ENCODE data around the gene PRRG4. TPM values are rescaled to one million over a fixed set of nuclear protein-coding genes. Genes with fewer than 3 reads are reported as not detected.
A peak's percentile ranks its signal among the peaks of the same experiment; 100 is the strongest.

PRRG4 gene
- total and polyA plus RNA-seq, 2 of the 13 experiments (the other 11 are each of a cell fraction or from before 2014, with no cell fraction given), result 0.24 to 0.95 TPM

DNA sequence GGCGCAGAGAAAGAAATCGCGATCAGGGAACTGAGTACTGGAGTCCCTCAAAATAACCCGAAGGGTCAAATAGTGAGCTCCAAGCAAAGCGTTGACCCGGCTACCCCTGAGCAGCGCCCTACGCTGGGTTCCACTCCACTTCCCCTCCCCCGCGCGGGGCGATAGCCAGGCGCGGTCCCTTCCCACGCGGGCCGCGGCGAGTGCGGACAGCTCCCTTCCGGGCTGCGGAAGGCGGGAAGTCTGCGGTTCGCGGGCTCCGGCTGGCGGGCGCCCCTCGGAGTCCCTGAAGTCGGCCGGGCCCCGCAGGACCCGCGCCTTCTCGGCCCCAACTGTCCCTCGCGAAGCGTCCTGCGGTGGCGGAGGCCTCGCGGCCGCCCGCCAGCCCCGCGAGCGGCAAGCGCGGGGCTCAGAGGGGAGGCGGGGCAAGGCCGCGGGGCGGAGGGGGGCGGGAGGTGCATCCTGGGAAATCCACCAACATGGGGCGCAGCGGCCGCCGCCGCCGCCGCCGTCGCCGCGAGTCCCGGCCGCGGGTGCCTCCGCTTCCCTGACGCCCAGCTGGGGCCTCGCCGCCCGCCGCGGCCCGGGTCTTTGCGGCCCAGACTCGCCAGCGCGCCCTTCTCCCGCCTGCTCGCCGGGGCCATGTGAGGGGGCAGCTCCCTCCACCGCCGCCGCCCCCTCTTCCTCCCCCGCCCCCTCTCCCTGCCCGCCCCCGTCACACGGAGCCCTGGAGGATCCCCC lies 62.8 kb downstream of the PRRG4 start, which contains the start of gene QSER1 (continued):
- TF ChIP-seq, protein P1, sequence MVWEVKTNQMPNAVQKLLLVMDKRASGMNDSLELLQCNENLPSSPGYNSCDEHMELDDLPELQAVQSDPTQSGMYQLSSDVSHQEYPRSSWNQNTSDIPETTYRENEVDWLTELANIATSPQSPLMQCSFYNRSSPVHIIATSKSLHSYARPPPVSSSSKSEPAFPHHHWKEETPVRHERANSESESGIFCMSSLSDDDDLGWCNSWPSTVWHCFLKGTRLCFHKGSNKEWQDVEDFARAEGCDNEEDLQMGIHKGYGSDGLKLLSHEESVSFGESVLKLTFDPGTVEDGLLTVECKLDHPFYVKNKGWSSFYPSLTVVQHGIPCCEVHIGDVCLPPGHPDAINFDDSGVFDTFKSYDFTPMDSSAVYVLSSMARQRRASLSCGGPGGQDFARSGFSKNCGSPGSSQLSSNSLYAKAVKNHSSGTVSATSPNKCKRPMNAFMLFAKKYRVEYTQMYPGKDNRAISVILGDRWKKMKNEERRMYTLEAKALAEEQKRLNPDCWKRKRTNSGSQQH (CRISPR knock-in tag; IDR thresholded peaks at IDR 0.05; ENCODE audit: low read depth), result no peak
- peak; percentile 42; the same call in 1 of the 2 replicates for TF ChIP-seq MEIS2 (CRISPR knock-in tag; IDR thresholded peaks at IDR 0.05)
- TF ChIP-seq ZNF326 (CRISPR knock-in tag; IDR thresholded peaks at IDR 0.05; ENCODE audit: borderline replicate concordance), result no peak
- no peak for TF ChIP-seq HMG20A (CRISPR knock-in tag; IDR thresholded peaks at IDR 0.05; ENCODE audit: borderline replicate concordance)
- no peak for TF ChIP-seq IKZF1 (IDR thresholded peaks at IDR 0.05)
- TF ChIP-seq ZNF280D (CRISPR knock-in tag; IDR thresholded peaks at IDR 0.05), result no peak
- no peak for TF ChIP-seq ELF4 (CRISPR knock-in tag; IDR thresholded peaks at IDR 0.05; ENCODE audit: borderline replicate concordance)
- no peak for TF ChIP-seq AGO1 (IDR thresholded peaks at IDR 0.05; ENCODE audit: low read depth, low read length, poor library complexity, severe bottlenecking)
- TF ChIP-seq ZNF232 (CRISPR knock-in tag; IDR thresholded peaks at IDR 0.05; ENCODE audit: borderline replicate concordance), result 0 out of 2 replicates have a peak, but pooled peaks have one; percentile 22
- TF ChIP-seq PAWR (CRISPR knock-in tag; IDR thresholded peaks at IDR 0.05; ENCODE audit: borderline replicate concordance), result no peak
- TF ChIP-seq, protein P2, sequence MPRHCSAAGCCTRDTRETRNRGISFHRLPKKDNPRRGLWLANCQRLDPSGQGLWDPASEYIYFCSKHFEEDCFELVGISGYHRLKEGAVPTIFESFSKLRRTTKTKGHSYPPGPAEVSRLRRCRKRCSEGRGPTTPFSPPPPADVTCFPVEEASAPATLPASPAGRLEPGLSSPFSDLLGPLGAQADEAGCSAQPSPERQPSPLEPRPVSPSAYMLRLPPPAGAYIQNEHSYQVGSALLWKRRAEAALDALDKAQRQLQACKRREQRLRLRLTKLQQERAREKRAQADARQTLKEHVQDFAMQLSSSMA (CRISPR knock-in tag; IDR thresholded peaks at IDR 0.05), result no peak
- no peak for TF ChIP-seq ZNF33A (CRISPR knock-in tag; IDR thresholded peaks at IDR 0.05; ENCODE audit: borderline replicate concordance)
- no peak for TF ChIP-seq CREB3 (CRISPR knock-in tag; IDR thresholded peaks at IDR 0.05)
- no peak for TF ChIP-seq CREB1 (IDR thresholded peaks at IDR 0.05)
- TF ChIP-seq CREB1 (CRISPR knock-in tag; IDR thresholded peaks at IDR 0.05), result no peak
- no peak; the same call in 1 of the 2 replicates for TF ChIP-seq ZNF790 (CRISPR knock-in tag; IDR thresholded peaks at IDR 0.05; ENCODE audit: borderline replicate concordance)
- no peak for TF ChIP-seq HOXA9 (CRISPR knock-in tag; IDR thresholded peaks at IDR 0.05; ENCODE audit: borderline replicate concordance)
- TF ChIP-seq, protein P3, sequence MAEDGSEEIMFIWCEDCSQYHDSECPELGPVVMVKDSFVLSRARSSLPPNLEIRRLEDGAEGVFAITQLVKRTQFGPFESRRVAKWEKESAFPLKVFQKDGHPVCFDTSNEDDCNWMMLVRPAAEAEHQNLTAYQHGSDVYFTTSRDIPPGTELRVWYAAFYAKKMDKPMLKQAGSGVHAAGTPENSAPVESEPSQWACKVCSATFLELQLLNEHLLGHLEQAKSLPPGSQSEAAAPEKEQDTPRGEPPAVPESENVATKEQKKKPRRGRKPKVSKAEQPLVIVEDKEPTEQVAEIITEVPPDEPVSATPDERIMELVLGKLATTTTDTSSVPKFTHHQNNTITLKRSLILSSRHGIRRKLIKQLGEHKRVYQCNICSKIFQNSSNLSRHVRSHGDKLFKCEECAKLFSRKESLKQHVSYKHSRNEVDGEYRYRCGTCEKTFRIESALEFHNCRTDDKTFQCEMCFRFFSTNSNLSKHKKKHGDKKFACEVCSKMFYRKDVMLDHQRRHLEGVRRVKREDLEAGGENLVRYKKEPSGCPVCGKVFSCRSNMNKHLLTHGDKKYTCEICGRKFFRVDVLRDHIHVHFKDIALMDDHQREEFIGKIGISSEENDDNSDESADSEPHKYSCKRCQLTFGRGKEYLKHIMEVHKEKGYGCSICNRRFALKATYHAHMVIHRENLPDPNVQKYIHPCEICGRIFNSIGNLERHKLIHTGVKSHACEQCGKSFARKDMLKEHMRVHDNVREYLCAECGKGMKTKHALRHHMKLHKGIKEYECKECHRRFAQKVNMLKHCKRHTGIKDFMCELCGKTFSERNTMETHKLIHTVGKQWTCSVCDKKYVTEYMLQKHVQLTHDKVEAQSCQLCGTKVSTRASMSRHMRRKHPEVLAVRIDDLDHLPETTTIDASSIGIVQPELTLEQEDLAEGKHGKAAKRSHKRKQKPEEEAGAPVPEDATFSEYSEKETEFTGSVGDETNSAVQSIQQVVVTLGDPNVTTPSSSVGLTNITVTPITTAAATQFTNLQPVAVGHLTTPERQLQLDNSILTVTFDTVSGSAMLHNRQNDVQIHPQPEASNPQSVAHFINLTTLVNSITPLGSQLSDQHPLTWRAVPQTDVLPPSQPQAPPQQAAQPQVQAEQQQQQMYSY (CRISPR knock-in tag; IDR thresholded peaks at IDR 0.05), result no peak
- no peak for TF ChIP-seq ZBTB7A (CRISPR knock-in tag; IDR thresholded peaks at IDR 0.05)
- TF ChIP-seq KLF9 (CRISPR knock-in tag; IDR thresholded peaks at IDR 0.05; ENCODE audit: low read depth), result no peak
